Stomach (tissue), 4 donors: ENCODE data around the gene PLPP2.

Experiments used
- CTCF ChIP-seq, 7 experiments: fragments of 450-650 bp in 4 of 7; fragments of 200-600 bp in 3 of 7; sonication (generic) in 3 of 7; IDR thresholded peaks; one replicate each; pipeline ENCODE4 v1.5.1; 2016 to 2019; ENCODE audit warnings: antibody characterized with exemption in 7 of 7, control low read depth in 2 of 7, mild to moderate bottlenecking in 1 of 7
- POLR2AphosphoS5 ChIP-seq, 3 donors: sonication (generic); formaldehyde crosslinking; IDR thresholded peaks; one replicate each; pipeline ENCODE4 v1.6.1; 2016; ENCODE audit warnings: antibody characterized with exemption in 3 of 3

- TF ChIP-seq CTCF (IDR thresholded peaks at IDR 0.05), result no peak
- TF ChIP-seq POLR2AphosphoS5 (IDR thresholded peaks at IDR 0.05), result no peak
These were observed 9.2 kb downstream of the PLPP2 start for GRCh38 chr19:281992-282391.
